GM18520 (cell line): ENCODE results near the gene MAST4.

Experiments used
- ATAC-seq: cut with Tn5 transposase; IDR thresholded peaks from one replicate; pipeline ENCODE4 v1.9.1; 2021; ENCODE audit not compliant: unreplicated experiment

The MAST4 gene

GRCh38 chr5:67030289-67031056, 434.3 kb downstream of the MAST4 start:
- no peak for ATAC-seq

DNA sequence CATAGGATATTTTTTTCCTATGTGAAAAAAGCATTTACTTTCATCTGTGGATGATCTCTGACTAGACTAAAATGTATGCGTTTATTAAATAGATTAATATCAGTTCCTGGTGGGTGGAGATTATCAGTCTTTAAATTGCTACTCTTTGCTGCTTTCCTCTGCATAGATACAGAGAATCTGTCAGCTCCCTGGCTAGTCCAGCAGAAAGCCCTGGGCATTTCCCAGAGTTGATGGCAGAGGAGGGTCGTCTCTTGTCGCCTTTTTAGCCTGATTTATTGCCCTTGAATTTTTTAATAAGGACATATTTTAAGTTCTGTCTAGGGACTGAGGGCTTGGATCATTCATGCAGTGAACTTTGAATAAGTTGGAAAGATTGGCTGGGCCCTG, 434.9 kb downstream of the MAST4 start:
- no peak for ATAC-seq

- ATAC-seq = no peak
Measured at GRCh38 chr5:67031692-67032091, 435.5 kb downstream of the MAST4 start.

GRCh38 chr5:67032921-67033664, 436.9 kb downstream of the MAST4 start:
- no peak for ATAC-seq

DNA sequence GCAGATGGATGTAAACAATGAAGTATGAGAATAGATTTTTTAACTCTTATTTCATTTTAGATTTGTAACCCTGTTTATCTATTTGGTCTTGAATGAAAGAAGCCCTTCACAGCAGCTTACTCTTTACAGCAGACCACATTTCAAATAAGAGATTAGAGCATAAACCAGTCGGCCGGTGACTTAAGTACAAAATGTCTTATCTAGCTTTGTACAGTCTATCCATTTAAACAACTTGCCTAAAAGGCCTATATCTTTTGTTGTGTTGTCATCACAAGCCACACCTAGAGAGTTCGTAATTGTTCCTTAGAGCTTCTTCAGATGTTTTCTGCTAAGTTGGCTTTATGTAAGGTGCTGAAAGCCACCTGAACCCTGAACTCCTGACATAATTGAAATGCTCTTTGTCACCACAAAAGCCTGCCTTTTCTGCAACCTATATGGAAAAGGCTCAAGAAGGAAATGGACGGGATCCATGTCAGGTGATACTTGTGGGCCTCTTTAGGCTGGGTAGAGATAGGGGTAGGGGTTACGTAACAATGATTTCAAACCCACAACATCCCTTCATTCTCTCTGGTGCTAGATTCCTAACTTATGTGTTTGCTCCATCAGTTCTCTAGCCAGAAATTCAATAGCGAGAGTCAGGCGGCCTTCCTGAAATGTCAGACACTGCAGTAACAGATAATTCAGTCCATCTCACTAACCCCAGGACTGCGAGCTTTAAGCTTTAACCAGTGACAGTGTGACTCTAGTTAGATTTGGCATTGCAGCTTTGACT, 437.9 kb downstream of the MAST4 start:
- no peak for ATAC-seq

- no peak for ATAC-seq
Measured at GRCh38 chr5:67035098-67035740, 439.0 kb downstream of the MAST4 start.

DNA sequence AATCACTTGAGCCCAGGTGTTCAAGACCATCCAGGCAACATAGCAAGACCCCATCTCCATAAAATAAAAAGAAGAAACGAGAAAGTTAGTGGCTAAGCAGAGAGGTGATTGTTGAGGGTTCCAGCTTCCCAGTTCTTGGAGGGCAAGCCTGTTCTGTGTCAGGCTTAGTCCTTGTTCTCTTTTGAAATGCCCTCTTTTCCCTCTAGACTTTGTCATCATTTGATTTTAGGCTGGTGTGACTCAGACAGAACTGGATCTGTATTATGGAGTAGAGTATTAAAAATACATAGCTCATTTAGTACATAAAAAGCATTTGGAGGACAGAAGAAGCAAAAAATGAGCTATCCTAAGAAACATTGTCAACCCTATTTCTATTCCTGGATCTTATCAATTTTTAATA, 441.0 kb downstream of the MAST4 start:
- no peak for ATAC-seq

DNA sequence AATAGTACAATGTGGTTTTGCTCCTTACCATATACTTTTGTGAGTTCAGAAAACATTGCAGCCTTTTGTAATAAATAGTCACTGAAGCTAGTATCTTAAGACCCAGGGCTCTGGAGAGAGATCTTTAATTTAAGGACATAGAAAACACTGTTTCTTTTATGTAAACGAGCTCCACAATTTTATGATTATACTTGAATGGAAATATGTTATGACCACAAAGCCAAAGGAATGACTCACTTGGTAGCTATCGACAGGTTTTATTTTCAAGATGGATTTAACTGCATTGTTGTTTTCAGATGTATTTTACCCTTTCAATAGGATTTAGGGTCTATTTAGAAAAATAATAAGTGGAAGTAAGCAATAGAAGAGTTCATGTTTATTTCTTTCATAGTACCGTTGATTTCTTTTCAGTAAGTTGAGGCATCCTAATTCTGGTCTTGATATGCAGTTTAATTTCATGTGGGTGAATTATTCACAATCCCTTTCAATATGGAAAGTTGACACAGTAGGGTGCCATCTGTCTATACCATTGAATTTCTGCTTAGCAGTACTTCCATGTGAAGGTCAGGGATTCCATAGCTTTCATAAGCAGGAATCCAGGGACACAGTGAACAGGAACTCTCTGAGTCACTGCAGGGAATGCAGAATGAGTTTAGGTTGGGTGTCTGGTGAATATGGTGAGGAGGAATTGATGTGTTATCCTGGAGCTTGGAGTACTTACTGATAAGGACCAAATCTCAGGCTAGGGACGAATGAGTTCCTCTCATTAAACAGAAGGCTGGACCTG, 442.8 kb downstream of the MAST4 start:
- no peak for ATAC-seq

- ATAC-seq = no peak
Measured at GRCh38 chr5:67042176-67043003, 446.2 kb downstream of the MAST4 start.

DNA sequence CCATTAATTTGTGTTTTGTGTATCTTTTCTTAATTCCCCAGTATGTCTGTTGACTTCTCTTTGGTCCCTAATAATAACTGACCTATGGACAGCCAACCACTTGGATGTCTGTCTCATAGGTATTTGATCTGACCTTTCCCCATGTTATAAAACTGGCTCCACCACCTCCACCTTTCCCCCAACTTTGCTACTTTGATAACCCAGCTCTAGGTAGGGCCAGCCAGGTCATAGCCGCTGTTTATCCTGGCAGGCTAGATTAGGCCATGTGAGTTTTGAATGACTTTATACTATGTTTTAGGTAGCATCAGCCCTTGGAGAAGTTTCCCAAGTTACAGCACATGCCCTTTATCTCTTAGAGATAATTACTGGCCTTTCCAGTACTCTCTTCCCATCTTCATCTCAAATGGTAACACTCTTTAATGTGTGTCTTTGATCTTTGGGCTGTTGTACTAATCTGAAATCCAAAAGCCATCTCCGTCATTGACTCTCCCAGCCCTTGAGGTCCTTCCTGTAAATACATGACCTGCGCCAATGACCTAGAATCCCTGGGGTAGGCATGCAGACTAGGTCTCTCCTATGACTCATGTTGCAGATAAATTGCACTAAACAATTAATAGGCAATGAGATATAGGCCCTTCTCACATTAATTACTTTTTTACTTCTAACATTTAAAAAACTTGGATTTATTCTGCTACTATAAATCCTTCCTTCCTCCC, 447.8 kb downstream of the MAST4 start:
- ATAC-seq = no peak

GRCh38 chr5:67045816-67046740, 449.9 kb downstream of the MAST4 start:
- no peak for ATAC-seq

DNA sequence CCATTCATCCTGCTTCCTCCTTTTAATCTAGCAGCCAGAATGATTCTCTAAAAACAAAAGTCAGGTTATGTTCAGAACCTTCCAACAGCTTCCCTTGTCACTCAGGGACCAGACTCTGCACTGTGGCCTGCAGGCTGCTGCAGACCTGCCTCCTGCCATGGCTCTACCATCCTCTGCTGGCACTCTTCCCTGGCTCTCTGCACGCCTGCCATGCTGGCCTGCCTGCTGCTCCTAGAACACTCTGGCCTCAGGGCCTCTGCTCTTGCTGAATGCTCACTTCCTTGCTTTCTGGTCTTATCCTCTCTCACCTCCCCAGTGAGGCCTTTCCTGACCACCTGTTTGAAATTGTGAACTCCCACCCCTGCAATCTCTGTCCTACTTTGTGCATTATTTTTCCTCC, 451.0 kb downstream of the MAST4 start:
- no peak for ATAC-seq

DNA sequence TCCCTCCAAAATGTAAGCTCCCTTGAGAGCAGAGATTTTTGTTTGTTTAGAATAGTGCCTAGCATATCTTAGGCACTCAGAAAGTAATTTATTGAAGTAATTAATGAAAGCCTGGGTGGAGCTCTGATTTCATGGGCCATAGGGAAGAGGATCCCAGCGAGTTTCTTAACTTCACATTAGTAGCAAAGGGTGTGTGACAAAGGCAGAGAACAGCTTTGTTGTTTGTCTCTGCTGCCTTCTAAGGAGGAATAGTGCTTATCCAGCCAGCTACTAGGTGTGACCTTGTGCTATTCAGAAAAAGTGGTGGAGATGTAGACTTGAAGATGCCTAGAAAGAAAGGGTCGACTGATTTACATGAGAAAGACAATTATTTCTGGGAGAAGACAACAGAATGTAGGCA, 451.4 kb downstream of the MAST4 start:
- no peak for ATAC-seq

GRCh38 chr5:67050125-67050524, 453.9 kb downstream of the MAST4 start:
- no peak for ATAC-seq

- ATAC-seq = no peak
Measured at GRCh38 chr5:67050635-67051034, 454.4 kb downstream of the MAST4 start.

DNA sequence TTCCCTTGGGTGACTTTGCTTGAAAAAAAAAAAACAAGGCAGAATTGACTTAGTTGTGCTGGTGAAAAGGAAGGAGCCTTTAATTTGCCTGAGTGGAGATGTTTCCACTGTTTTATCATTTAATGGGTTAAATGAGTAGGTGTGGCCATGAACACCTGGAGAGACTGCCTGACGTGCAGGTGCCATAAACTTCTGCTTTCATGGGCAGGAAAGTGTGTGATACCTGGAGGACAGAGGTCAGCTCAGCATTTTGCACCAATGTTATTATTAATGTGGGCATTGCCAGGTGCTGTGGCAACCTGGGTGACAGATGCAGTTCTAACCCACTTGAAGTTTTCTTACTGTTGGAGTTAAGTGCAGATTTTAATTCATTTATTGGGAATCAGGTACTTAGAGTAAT, 455.0 kb downstream of the MAST4 start:
- ATAC-seq = no peak

GRCh38 chr5:67052034-67052433, 455.8 kb downstream of the MAST4 start:
- ATAC-seq = no peak

DNA sequence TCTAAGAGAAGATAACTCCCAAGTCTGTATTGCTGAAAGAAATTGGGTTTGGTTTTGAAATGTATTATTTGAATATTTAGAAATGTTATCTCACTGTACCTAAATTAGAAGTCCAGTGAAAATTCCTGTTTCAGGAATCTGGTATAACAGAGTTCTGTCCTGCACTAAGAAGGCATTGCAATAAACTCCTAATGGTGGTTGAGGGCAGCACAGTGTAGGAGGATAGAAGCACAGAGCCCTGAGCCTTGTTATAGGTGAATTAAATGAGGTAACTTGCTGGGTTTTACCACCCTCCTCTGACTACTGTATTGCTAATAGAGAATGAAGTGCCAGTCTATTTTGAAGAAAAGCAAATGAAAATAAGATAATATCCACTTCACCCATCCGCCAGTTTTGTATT, 457.0 kb downstream of the MAST4 start:
- ATAC-seq = no peak
